ENCODE data around the gene KLRC4. TPM values are rescaled to one million over a fixed set of nuclear protein-coding genes. Genes with fewer than 3 reads are reported as not detected.

Gene KLRC4
- total and polyA plus RNA-seq, 10 of the 15 experiments (the other 5 are each of a cell fraction or from before 2014, with no cell fraction given): 0.07 to 0.34 TPM; not detected in 8

GRCh38 chr12:10358969-10359368 is 50.6 kb downstream of the KLRC4 start:
- RAD21 ChIA-PET (ENCODE audit: unreplicated experiment): no interaction called here
- no peaks in the 10 kb centered on the region for H4K20me1 ChIP-seq (ENCODE audit: control insufficient read depth, insufficient read depth)
- no peaks in the 10 kb centered on the region for H3K79me2 ChIP-seq (ENCODE audit: control insufficient read depth, insufficient read depth, low read length)
- no peaks in the 10 kb centered on the region; the same call in 2 of the 3 replicates for H3K9me3 ChIP-seq (replicated peaks; ENCODE audit: control insufficient read depth, insufficient read depth, low read length)
- POLR2A ChIA-PET: no interaction called here
- no peak overlapping the region for H3K4me2 ChIP-seq (ENCODE audit: control insufficient read depth, insufficient read depth)
- no peak overlapping the region for H2AFZ ChIP-seq (ENCODE audit: control insufficient read depth, low read depth, low read length)
- SMC1A ChIA-PET (ENCODE audit: uncharacterized antibody, unreplicated experiment): interaction anchor here (1.2 kb wide), 1 partner anchor 34 kb away, joined by 4 read pairs; no protein-coding TSS in a partner anchor
- H3K36me3 ChIP-seq (ENCODE audit: control insufficient read depth in 2 of 2, insufficient read depth in 2 of 2, low read length in 1 of 2): no peaks in the 10 kb centered on the region
- FAIRE-seq (no peak), DNase-seq (ENCODE audit: low read depth, low spot score) (no peak), ATAC-seq (no peak)
- 40% methylated on average over 1 of the region's 1 CpG for WGBS (ENCODE audit: insufficient coverage, insufficient replicate concordance, low lambda C conversion rate, missing lambda C conversion rate)
- H3K4me1 ChIP-seq (ENCODE audit: control insufficient read depth, insufficient read depth, low read length): peaks cover 14% of the 10 kb centered on the region
- no TSS peak for BruUV-seq (replicated peaks)
- H3K4me3 ChIP-seq: no peak overlapping the region
- no peak overlapping the region for H3K9ac ChIP-seq (ENCODE audit: control insufficient read depth, insufficient read depth, low read length)
- intact Hi-C loops (cut with micrococcal nuclease; ENCODE audit: unreplicated experiment) (no loop called here), in situ Hi-C loops (cut with MboI) (no loop called here)
- H3K27me3 ChIP-seq (replicated peaks in 1 of 2; ENCODE audit: control insufficient read depth in 2 of 2, insufficient read depth in 2 of 2, low read length in 1 of 2): no peaks in the 10 kb centered on the region
- no peak overlapping the region for H3K27ac ChIP-seq (ENCODE audit: control insufficient read depth, insufficient read depth)
- CTCF ChIA-PET: no interaction called here
- TF ChIP-seq IRF3 (IDR thresholded peaks at IDR 0.05): no peak
- TF ChIP-seq, protein P1, sequence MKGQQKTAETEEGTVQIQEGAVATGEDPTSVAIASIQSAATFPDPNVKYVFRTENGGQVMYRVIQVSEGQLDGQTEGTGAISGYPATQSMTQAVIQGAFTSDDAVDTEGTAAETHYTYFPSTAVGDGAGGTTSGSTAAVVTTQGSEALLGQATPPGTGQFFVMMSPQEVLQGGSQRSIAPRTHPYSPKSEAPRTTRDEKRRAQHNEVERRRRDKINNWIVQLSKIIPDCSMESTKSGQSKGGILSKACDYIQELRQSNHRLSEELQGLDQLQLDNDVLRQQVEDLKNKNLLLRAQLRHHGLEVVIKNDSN (IDR thresholded peaks at IDR 0.05; ENCODE audit: borderline replicate concordance, extremely low read length, insufficient read depth, low read depth, low read length): no peak
- TF ChIP-seq, protein P2, sequence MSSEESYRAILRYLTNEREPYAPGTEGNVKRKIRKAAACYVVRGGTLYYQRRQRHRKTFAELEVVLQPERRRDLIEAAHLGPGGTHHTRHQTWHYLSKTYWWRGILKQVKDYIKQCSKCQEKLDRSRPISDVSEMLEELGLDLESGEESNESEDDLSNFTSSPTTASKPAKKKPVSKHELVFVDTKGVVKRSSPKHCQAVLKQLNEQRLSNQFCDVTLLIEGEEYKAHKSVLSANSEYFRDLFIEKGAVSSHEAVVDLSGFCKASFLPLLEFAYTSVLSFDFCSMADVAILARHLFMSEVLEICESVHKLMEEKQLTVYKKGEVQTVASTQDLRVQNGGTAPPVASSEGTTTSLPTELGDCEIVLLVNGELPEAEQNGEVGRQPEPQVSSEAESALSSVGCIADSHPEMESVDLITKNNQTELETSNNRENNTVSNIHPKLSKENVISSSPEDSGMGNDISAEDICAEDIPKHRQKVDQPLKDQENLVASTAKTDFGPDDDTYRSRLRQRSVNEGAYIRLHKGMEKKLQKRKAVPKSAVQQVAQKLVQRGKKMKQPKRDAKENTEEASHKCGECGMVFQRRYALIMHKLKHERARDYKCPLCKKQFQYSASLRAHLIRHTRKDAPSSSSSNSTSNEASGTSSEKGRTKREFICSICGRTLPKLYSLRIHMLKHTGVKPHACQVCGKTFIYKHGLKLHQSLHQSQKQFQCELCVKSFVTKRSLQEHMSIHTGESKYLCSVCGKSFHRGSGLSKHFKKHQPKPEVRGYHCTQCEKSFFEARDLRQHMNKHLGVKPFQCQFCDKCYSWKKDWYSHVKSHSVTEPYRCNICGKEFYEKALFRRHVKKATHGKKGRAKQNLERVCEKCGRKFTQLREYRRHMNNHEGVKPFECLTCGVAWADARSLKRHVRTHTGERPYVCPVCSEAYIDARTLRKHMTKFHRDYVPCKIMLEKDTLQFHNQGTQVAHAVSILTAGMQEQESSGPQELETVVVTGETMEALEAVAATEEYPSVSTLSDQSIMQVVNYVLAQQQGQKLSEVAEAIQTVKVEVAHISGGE (CRISPR knock-in tag; IDR thresholded peaks at IDR 0.05): no peak
- TF ChIP-seq ZZZ3 (IDR thresholded peaks at IDR 0.05; ENCODE audit: control insufficient read depth, insufficient read length, low read depth): no peak
- no peak for TF ChIP-seq CREM (IDR thresholded peaks at IDR 0.05; ENCODE audit: low read depth)
- no peak for TF ChIP-seq BCL11A (IDR thresholded peaks at IDR 0.05; ENCODE audit: low read depth, low read length)
- no peak for TF ChIP-seq SIX5 (IDR thresholded peaks at IDR 0.05; ENCODE audit: low read depth, low read length, severe bottlenecking)
- TF ChIP-seq IRF4 (IDR thresholded peaks at IDR 0.05; ENCODE audit: low read depth, low read length): no peak
- no peak for TF ChIP-seq MXI1 (IDR thresholded peaks at IDR 0.05; ENCODE audit: low read depth, low read length)
- TF ChIP-seq ZBTB4 (CRISPR knock-in tag; IDR thresholded peaks at IDR 0.05): no peak
- no peak for TF ChIP-seq POLR2AphosphoS5 (IDR thresholded peaks at IDR 0.05; ENCODE audit: low read length)
